ENCODE data around the gene PACS1. TPM values are rescaled to one million over a fixed set of nuclear protein-coding genes. Genes with fewer than 3 reads are reported as not detected.

The PACS1 gene
- total RNA-seq, 1 donor from 2014 or later = 86.9 TPM

GRCh38 chr11:66051766-66052663 is 18.1 kb upstream of the PACS1 start, which contains the start of gene SF3B2:
TSS of gene SF3B2 (plus strand) at chr11:66052364. CDS start at chr11:66052385, 21 bp downstream.
- Histone ChIP-seq H3K4me1 (ENCODE audit: insufficient read depth, low read length) (peaks cover 24% of the 10 kb centered on the region), H2AFZ (ENCODE audit: low read depth, low read length) (peak within 1 kb of the TSS; percentile 95), H3K9me3 (ENCODE audit: insufficient read depth, low read depth, low read length) (no peaks in the 10 kb centered on the region), H3K27me3 (ENCODE audit: insufficient read depth, low read length) (no peaks in the 10 kb centered on the region), H3K9ac (ENCODE audit: low read length) (peak within 1 kb of the TSS; percentile 99), H3K27ac (ENCODE audit: low read depth, low read length) (peak within 1 kb of the TSS; percentile 89), H3K36me3 (ENCODE audit: insufficient read depth, low read length) (peaks cover 24% of the 10 kb centered on the region), H3K79me2 (ENCODE audit: insufficient read depth, low read length) (peaks cover 46% of the 10 kb centered on the region), H3K4me3 (ENCODE audit: insufficient read depth, low read depth, low read length) (peak within 1 kb of the TSS; percentile 96), H4K20me1 (ENCODE audit: insufficient read depth, low read length) (peaks cover 33% of the 10 kb centered on the region), H3K4me2 (ENCODE audit: low read length) (peak within 1 kb of the TSS; percentile 94)
- peaks cover 12% of the 10 kb centered on the region for H3K36me3 Mint-ChIP-seq (ENCODE audit: low read depth, unreplicated experiment)
- FAIRE-seq (no peak), DNase-seq (ENCODE audit: low read depth) (peak; percentile 97)
- peaks cover 5% of the 10 kb centered on the region for H3K27me3 Mint-ChIP-seq (ENCODE audit: low read depth, unreplicated experiment)
- H3K9me3 Mint-ChIP-seq (ENCODE audit: unreplicated experiment) = no peaks in the 10 kb centered on the region
- peak within 1 kb of the TSS; percentile 99 for H3K27ac Mint-ChIP-seq (ENCODE audit: unreplicated experiment)
- H3K4me3 Mint-ChIP-seq (ENCODE audit: unreplicated experiment) = peak within 1 kb of the TSS; percentile 98
- TF ChIP-seq EZH2 (IDR thresholded peaks at IDR 0.05; ENCODE audit: insufficient read depth, low read length) (no peak), CTCF (IDR thresholded peaks at IDR 0.05; ENCODE audit: insufficient read depth, low read depth, low read length) (no peak)
- peaks cover 20% of the 10 kb centered on the region for H3K4me1 Mint-ChIP-seq (ENCODE audit: low read depth, unreplicated experiment)

- Mint-ChIP-seq H3K27ac (ENCODE audit: unreplicated experiment) (peak overlapping the region; percentile 94), H3K27me3 (ENCODE audit: low read depth, unreplicated experiment) (peaks cover 2% of the 10 kb centered on the region), H3K4me1 (ENCODE audit: low read depth, unreplicated experiment) (peaks cover 20% of the 10 kb centered on the region), H3K36me3 (ENCODE audit: low read depth, unreplicated experiment) (peaks cover 14% of the 10 kb centered on the region), H3K4me3 (ENCODE audit: unreplicated experiment) (peak overlapping the region; percentile 98), H3K9me3 (ENCODE audit: unreplicated experiment) (no peaks in the 10 kb centered on the region)
- H3K4me2 ChIP-seq (ENCODE audit: low read length) = peak overlapping the region; percentile 94
- peaks cover 37% of the 10 kb centered on the region for H4K20me1 ChIP-seq (ENCODE audit: insufficient read depth, low read length)
- H3K4me1 ChIP-seq (ENCODE audit: insufficient read depth, low read length) = peaks cover 20% of the 10 kb centered on the region
- FAIRE-seq (no peak), DNase-seq (ENCODE audit: low read depth) (no peak)
- peaks cover 29% of the 10 kb centered on the region for H3K36me3 ChIP-seq (ENCODE audit: insufficient read depth, low read length)
- no peaks in the 10 kb centered on the region for H3K9me3 ChIP-seq (ENCODE audit: insufficient read depth, low read depth, low read length)
- H3K27me3 ChIP-seq (ENCODE audit: insufficient read depth, low read length) = no peaks in the 10 kb centered on the region
- no peak for TF ChIP-seq EZH2 (IDR thresholded peaks at IDR 0.05; ENCODE audit: insufficient read depth, low read length)
- TF ChIP-seq CTCF (IDR thresholded peaks at IDR 0.05; ENCODE audit: insufficient read depth, low read depth, low read length) = no peak
- H3K79me2 ChIP-seq (ENCODE audit: insufficient read depth, low read length) = peaks cover 51% of the 10 kb centered on the region
- H3K9ac ChIP-seq (ENCODE audit: low read length) = peak overlapping the region; percentile 99
- peak overlapping the region; percentile 89 for H3K27ac ChIP-seq (ENCODE audit: low read depth, low read length)
- H2AFZ ChIP-seq (ENCODE audit: low read depth, low read length) = peak overlapping the region; percentile 95
- peak overlapping the region; percentile 96 for H3K4me3 ChIP-seq (ENCODE audit: insufficient read depth, low read depth, low read length)
Observed at GRCh38 chr11:66052664-66052982, 17.4 kb upstream of the PACS1 start.

GRCh38 chr11:66055021-66055420 is 15.1 kb upstream of the PACS1 start:
- no peak overlapping the region for H3K27ac Mint-ChIP-seq (ENCODE audit: unreplicated experiment)
- peaks cover 19% of the 10 kb centered on the region for H3K36me3 Mint-ChIP-seq (ENCODE audit: low read depth, unreplicated experiment)
- peak overlapping the region; percentile 6 for H3K4me3 Mint-ChIP-seq (ENCODE audit: unreplicated experiment)
- Histone ChIP-seq H3K9me3 (ENCODE audit: insufficient read depth, low read depth, low read length) (no peaks in the 10 kb centered on the region), H3K4me1 (ENCODE audit: insufficient read depth, low read length) (peaks cover 14% of the 10 kb centered on the region), H2AFZ (ENCODE audit: low read depth, low read length) (no peak overlapping the region), H3K4me3 (ENCODE audit: insufficient read depth, low read depth, low read length) (no peak overlapping the region), H3K9ac (ENCODE audit: low read length) (no peak overlapping the region), H3K4me2 (ENCODE audit: low read length) (no peak overlapping the region), H3K27ac (ENCODE audit: low read depth, low read length) (no peak overlapping the region), H3K36me3 (ENCODE audit: insufficient read depth, low read length) (peaks cover 50% of the 10 kb centered on the region), H3K79me2 (ENCODE audit: insufficient read depth, low read length) (peaks cover 54% of the 10 kb centered on the region), H4K20me1 (ENCODE audit: insufficient read depth, low read length) (peaks cover 58% of the 10 kb centered on the region), H3K27me3 (ENCODE audit: insufficient read depth, low read length) (no peaks in the 10 kb centered on the region)
- DNase-seq (ENCODE audit: low read depth) (no peak), FAIRE-seq (no peak)
- peaks cover 20% of the 10 kb centered on the region for H3K4me1 Mint-ChIP-seq (ENCODE audit: low read depth, unreplicated experiment)
- TF ChIP-seq CTCF (IDR thresholded peaks at IDR 0.05; ENCODE audit: insufficient read depth, low read depth, low read length) (no peak), EZH2 (IDR thresholded peaks at IDR 0.05; ENCODE audit: insufficient read depth, low read length) (no peak)
- no peaks in the 10 kb centered on the region for H3K9me3 Mint-ChIP-seq (ENCODE audit: unreplicated experiment)
- H3K27me3 Mint-ChIP-seq (ENCODE audit: low read depth, unreplicated experiment) = no peaks in the 10 kb centered on the region

Measured in astrocyte (in vitro differentiated cells and primary cell).